ENCODE results near the gene MATCAP1. TPM values are rescaled to one million over a fixed set of nuclear protein-coding genes. Genes with fewer than 3 reads are reported as not detected.

Gene MATCAP1
- total RNA-seq, 1 donor from 2014 or later: 145 TPM

- no peaks in the 10 kb centered on the region for H3K36me3 Mint-ChIP-seq (ENCODE audit: insufficient read depth)
- peaks cover 7% of the 10 kb centered on the region for H3K27me3 Mint-ChIP-seq
- H3K9me3 Mint-ChIP-seq (ENCODE audit: low read depth): no peaks in the 10 kb centered on the region
- no peak overlapping the region for H3K27ac Mint-ChIP-seq
- H3K4me1 Mint-ChIP-seq (ENCODE audit: low read depth): no peaks in the 10 kb centered on the region
- no peak overlapping the region for H3K4me3 Mint-ChIP-seq (ENCODE audit: low read depth)
- no peak for DNase-seq (ENCODE audit: low spot score, unreplicated experiment)
- TF ChIP-seq CTCF (IDR thresholded peaks at IDR 0.05; ENCODE audit: unreplicated experiment): no peak
Observed at GRCh38 chr16:67210069-67210937, 26.5 kb upstream of the MATCAP1 start.

DNA sequence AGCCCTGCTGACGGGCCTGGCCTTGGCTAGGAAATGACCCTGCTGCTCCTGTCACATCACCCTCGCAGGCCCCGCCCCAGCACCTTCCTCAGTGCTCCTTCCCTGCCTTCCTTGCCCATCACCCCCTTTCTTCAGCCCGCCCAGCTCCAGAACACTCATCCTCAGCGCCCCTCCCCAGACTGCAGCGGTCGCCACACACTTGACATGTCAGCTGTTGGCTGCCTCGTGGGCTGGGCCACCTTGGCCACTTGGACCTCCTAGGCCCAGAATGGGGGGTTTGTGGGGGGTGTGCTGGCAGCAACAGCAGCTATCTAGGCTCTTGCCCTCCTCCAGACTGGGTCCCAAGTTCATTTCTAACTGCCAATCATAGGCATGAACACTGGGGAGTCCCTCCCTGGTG, 25.8 kb upstream of the MATCAP1 start:
- Mint-ChIP-seq H3K4me3 (ENCODE audit: low read depth) (no peak overlapping the region), H3K4me1 (ENCODE audit: low read depth) (no peaks in the 10 kb centered on the region), H3K36me3 (ENCODE audit: insufficient read depth) (no peaks in the 10 kb centered on the region), H3K9me3 (ENCODE audit: low read depth) (no peaks in the 10 kb centered on the region), H3K27ac (no peak overlapping the region), H3K27me3 (peaks cover 7% of the 10 kb centered on the region)
- no peak for TF ChIP-seq CTCF (IDR thresholded peaks at IDR 0.05; ENCODE audit: unreplicated experiment)
- no peak for DNase-seq (ENCODE audit: low spot score, unreplicated experiment)

GRCh38 chr16:67208154-67208896, 24.6 kb upstream of the MATCAP1 start:
- Mint-ChIP-seq H3K27me3 (peaks cover 7% of the 10 kb centered on the region), H3K27ac (no peak overlapping the region), H3K4me1 (ENCODE audit: low read depth) (no peaks in the 10 kb centered on the region), H3K4me3 (ENCODE audit: low read depth) (no peak overlapping the region), H3K36me3 (ENCODE audit: insufficient read depth) (no peaks in the 10 kb centered on the region), H3K9me3 (ENCODE audit: low read depth) (no peaks in the 10 kb centered on the region)
- no peak for TF ChIP-seq CTCF (IDR thresholded peaks at IDR 0.05; ENCODE audit: unreplicated experiment)
- no peak for DNase-seq (ENCODE audit: low spot score, unreplicated experiment)

- no peaks in the 10 kb centered on the region for H3K9me3 Mint-ChIP-seq (ENCODE audit: low read depth)
- H3K36me3 Mint-ChIP-seq (ENCODE audit: insufficient read depth): no peaks in the 10 kb centered on the region
- no peak for TF ChIP-seq CTCF (IDR thresholded peaks at IDR 0.05; ENCODE audit: unreplicated experiment)
- peaks cover 7% of the 10 kb centered on the region for H3K27me3 Mint-ChIP-seq
- DNase-seq (ENCODE audit: low spot score, unreplicated experiment): no peak
- H3K4me3 Mint-ChIP-seq (ENCODE audit: low read depth): no peak overlapping the region
- H3K4me1 Mint-ChIP-seq (ENCODE audit: low read depth): no peaks in the 10 kb centered on the region
- H3K27ac Mint-ChIP-seq: no peak overlapping the region
Observed at GRCh38 chr16:67207249-67208091, 23.7 kb upstream of the MATCAP1 start.

DNA sequence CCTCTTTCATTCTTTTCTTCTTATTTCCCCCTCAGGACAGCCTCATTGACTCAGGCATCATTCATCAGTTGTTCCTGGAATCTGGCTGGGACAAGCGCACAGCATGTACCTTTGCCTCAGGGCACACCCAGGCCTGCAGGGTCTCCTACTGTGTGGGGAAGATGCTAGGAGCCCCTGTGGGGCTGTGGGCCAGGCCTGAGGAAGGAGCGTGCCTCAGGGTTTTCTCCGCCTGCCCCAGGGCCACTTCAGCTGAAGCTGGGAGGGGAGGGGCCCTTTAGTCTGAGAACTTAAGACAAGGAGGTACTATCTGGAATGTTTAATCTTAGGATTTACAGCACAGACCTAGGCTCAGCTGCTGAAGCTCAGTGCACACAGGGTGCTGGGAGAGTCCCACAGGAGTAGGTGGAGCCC, 23.1 kb upstream of the MATCAP1 start:
- DNase-seq (ENCODE audit: low spot score, unreplicated experiment): no peak
- Mint-ChIP-seq H3K27me3 (peaks cover 6% of the 10 kb centered on the region), H3K36me3 (ENCODE audit: insufficient read depth) (no peaks in the 10 kb centered on the region), H3K9me3 (ENCODE audit: low read depth) (no peaks in the 10 kb centered on the region), H3K27ac (no peak overlapping the region), H3K4me1 (ENCODE audit: low read depth) (no peaks in the 10 kb centered on the region), H3K4me3 (ENCODE audit: low read depth) (no peak overlapping the region)
- TF ChIP-seq CTCF (IDR thresholded peaks at IDR 0.05; ENCODE audit: unreplicated experiment): no peak
